ENCODE data around the gene MAP4K2. TPM values are rescaled to one million over a fixed set of nuclear protein-coding genes. Genes with fewer than 3 reads are reported as not detected.

Gene MAP4K2
- total and polyA plus RNA-seq, 9 of the 15 experiments (the other 6 are each of a cell fraction or from before 2014, with no cell fraction given), result 0.13 to 14.5 (median 7.3) TPM

DNA sequence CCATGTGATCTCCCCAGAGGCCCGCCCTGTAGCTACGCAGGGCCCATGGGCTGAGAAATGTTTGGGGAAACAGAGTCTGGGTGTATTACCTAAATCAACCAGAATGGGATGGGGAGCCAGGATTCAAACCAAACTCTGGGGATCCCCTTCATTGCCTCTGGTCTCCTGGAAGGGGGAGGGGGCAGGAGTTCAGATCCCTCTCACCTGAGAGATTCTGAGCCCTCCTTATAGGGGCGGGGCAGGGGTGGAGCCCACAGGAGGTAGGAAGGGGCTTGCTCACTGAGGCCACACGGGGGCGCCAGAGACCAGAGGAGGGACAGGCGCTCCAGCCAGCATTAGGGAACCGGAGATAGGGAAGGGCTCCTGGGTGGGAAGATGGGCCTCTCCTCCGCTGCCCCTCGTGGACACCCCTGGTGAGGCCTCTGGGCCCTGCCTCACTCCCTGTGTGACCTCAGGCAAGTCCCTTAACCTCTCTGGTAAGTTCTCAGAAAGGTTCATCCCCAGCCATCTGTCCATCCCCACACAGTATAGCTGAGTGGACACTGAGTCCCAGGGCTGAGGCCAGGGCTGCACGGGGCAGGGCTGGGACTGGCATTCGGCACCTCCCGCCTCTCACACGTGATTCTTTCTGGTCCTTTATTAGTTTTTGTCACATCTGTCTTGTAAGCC, 44.1 kb upstream of the MAP4K2 start (continued):
- no peak for TF ChIP-seq ZNF507 (tag; conservative IDR thresholded peaks at IDR 0.05)
- TF ChIP-seq NCOA6 (IDR thresholded peaks at IDR 0.05), result no peak
- peak; percentile 98 for TF ChIP-seq DEAF1 (CRISPR knock-in tag; IDR thresholded peaks at IDR 0.05)
- TF ChIP-seq HMBOX1 (IDR thresholded peaks at IDR 0.05), result no peak
- peak; percentile 85 to 88 for TF ChIP-seq MAZ (CRISPR knock-in tag; conservative IDR thresholded peaks at IDR 0.05 in 1 of 2, IDR thresholded peaks at IDR 0.05 in 1 of 2)
- no peak for TF ChIP-seq SNRNP70 (optimal IDR thresholded peaks at IDR 0.05; ENCODE audit: low read depth, low read length)
- TF ChIP-seq KLF16 (IDR thresholded peaks at IDR 0.05), result peak; percentile 47; the same call in 1 of the 2 replicates
- TF ChIP-seq RAD21 (CRISPR knock-in tag; conservative IDR thresholded peaks at IDR 0.05 in 1 of 2, IDR thresholded peaks at IDR 0.05 in 1 of 2), result peak; percentile 98 to 99
- no peak for TF ChIP-seq IRF2 (CRISPR knock-in tag; IDR thresholded peaks at IDR 0.05)
- TF ChIP-seq CREM (IDR thresholded peaks at IDR 0.05; ENCODE audit: low read depth), result 0 out of 2 replicates have a peak, but pooled peaks have one; percentile 43
- TF ChIP-seq BCLAF1 (IDR thresholded peaks at IDR 0.05; ENCODE audit: borderline replicate concordance in 1 of 2, control insufficient read depth in 1 of 2, low read depth in 2 of 2, low read length in 1 of 2), result no peak; a peak in 1 of 4 replicates
- no peak for TF ChIP-seq ZBTB43 (CRISPR knock-in tag; IDR thresholded peaks at IDR 0.05)
- no peak for TF ChIP-seq NR3C1 (CRISPR knock-in tag; IDR thresholded peaks at IDR 0.05)
- TF ChIP-seq EGR1 (conservative IDR thresholded peaks at IDR 0.05), result no peak
- TF ChIP-seq MBD1 (CRISPR knock-in tag; IDR thresholded peaks at IDR 0.05), result no peak
- TF ChIP-seq ZNF239 (CRISPR knock-in tag; IDR thresholded peaks at IDR 0.05), result peak; percentile 27; the same call in 1 of the 2 replicates

Data from K562 (cell line).